Loucy (cell line): ENCODE data around the gene RANGRF.
A peak's percentile ranks its signal among the peaks of the same experiment; 100 is the strongest.

Experiments used
- H2AFZ ChIP-seq: fragments of 200-600 bp; sonication (generic); 2 replicates; pipeline ENCODE4 v1.6.0; 2016; ENCODE audit warnings: antibody characterized with exemption, mild to moderate bottlenecking, low read length, moderate library complexity
- H3F3A ChIP-seq: fragments of 200-600 bp; 2 replicates; pipeline ENCODE4 v1.6.0; 2016; ENCODE audit warnings: antibody characterized with exemption, low read depth, mild to moderate bottlenecking
- H3K27me3 ChIP-seq: fragments of 200-600 bp; sonication (generic); 2 replicates; pipeline ENCODE4 v1.6.1; 2014; ENCODE audit warnings: low read length, mild to moderate bottlenecking; ENCODE audit not compliant: insufficient read depth, poor library complexity, severe bottlenecking
- H3K36me3 ChIP-seq: fragments of 200-600 bp; sonication (generic); 2 replicates; pipeline ENCODE4 v1.6.1; 2016; ENCODE audit warnings: low read length; ENCODE audit not compliant: insufficient read depth
- H3K4me1 ChIP-seq: fragments of 200-600 bp; sonication (generic); 2 replicates; pipeline ENCODE4 v1.5.1; 2014; ENCODE audit warnings: low read length, mild to moderate bottlenecking; ENCODE audit not compliant: insufficient read depth, poor library complexity, severe bottlenecking
- H3K4me2 ChIP-seq: fragments of 200-600 bp; sonication (generic); 2 replicates; pipeline ENCODE4 v1.6.0; 2014; ENCODE audit warnings: antibody characterized with exemption, low read length, low read depth, mild to moderate bottlenecking; ENCODE audit not compliant: poor library complexity, severe bottlenecking
- H3K4me3 ChIP-seq: fragments of 200-600 bp; sonication (generic); 2 replicates; pipeline ENCODE4 v1.5.1; 2014; ENCODE audit warnings: low read length, mild to moderate bottlenecking, mixed read lengths; ENCODE audit not compliant: poor library complexity, severe bottlenecking
- H3K79me2 ChIP-seq: fragments of 200-600 bp; sonication (generic); 2 replicates; pipeline ENCODE4 v1.6.1; 2014; ENCODE audit warnings: low read length; ENCODE audit not compliant: insufficient read depth
- H3K9ac ChIP-seq: fragments of 200-600 bp; sonication (generic); 2 replicates; pipeline ENCODE4 v1.6.0; 2014; ENCODE audit warnings: mild to moderate bottlenecking, low read depth, low read length, moderate library complexity; ENCODE audit not compliant: poor library complexity, severe bottlenecking
- H3K9me2 ChIP-seq: fragments of 200-600 bp; sonication (generic); replicated peaks from 2 replicates; pipeline ENCODE4 v1.6.1; 2016; ENCODE audit warnings: low read depth, low read length, mixed read lengths
- H3K9me3 ChIP-seq: fragments of 200-600 bp; sonication (generic); 2 replicates; pipeline ENCODE4 v1.6.1; 2014; ENCODE audit warnings: mild to moderate bottlenecking, antibody characterized with exemption, low read length, low read depth; ENCODE audit not compliant: insufficient read depth
- H4K20me1 ChIP-seq: fragments of 200-600 bp; sonication (generic); 2 replicates; pipeline ENCODE4 v1.6.0; 2014; ENCODE audit warnings: antibody characterized with exemption, low read length, mild to moderate bottlenecking; ENCODE audit not compliant: insufficient read depth, poor library complexity, severe bottlenecking
- EZH2phosphoT487 ChIP-seq: fragments of 200-600 bp; IDR thresholded peaks from 2 replicates; pipeline ENCODE4 v1.6.1; 2018; ENCODE audit warnings: antibody characterized with exemption, mild to moderate bottlenecking, moderate library complexity, borderline replicate concordance
- TF ChIP-seq, protein P1 (sequence below): fragments of 200-600 bp; sonication (generic); conservative IDR thresholded peaks from 2 replicates; pipeline ENCODE4 v1.5.1; 2014; ENCODE audit warnings: mild to moderate bottlenecking, antibody characterized with exemption, low read length

RANGRF gene

DNA sequence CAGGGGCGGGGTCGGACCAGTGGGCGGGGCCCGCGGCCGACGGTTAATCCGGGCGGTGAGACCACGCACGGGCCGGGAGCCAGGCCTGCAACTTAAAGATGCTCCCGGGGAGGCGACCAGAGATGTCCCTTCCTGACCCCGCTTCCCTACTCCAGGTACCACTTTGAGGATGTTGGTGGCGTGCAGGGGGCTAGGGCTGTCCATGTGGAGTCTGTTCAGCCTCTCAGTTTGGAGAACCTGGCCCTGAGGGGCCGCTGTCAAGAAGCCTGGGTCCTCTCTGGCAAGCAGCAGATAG lies 580 bp downstream of the RANGRF start:
- Histone ChIP-seq H3K4me3 (peak overlapping the region; percentile 93), H3K27me3 (no peaks in the 10 kb centered on the region), H3K36me3 (no peaks in the 10 kb centered on the region), H3K9me3 (no peaks in the 10 kb centered on the region), H3K4me1 (peaks cover 57% of the 10 kb centered on the region), H4K20me1 (no peaks in the 10 kb centered on the region), H3K9me2 (no peaks in the 10 kb centered on the region), H3K9ac (peak overlapping the region; percentile 93), H3K79me2 (peaks cover 40% of the 10 kb centered on the region), H3K4me2 (peak overlapping the region; percentile 98), H3F3A (no peaks in the 10 kb centered on the region), H2AFZ (peak overlapping the region; percentile 98)
- no peak for TF ChIP-seq EZH2phosphoT487
- TF ChIP-seq, protein P1, sequence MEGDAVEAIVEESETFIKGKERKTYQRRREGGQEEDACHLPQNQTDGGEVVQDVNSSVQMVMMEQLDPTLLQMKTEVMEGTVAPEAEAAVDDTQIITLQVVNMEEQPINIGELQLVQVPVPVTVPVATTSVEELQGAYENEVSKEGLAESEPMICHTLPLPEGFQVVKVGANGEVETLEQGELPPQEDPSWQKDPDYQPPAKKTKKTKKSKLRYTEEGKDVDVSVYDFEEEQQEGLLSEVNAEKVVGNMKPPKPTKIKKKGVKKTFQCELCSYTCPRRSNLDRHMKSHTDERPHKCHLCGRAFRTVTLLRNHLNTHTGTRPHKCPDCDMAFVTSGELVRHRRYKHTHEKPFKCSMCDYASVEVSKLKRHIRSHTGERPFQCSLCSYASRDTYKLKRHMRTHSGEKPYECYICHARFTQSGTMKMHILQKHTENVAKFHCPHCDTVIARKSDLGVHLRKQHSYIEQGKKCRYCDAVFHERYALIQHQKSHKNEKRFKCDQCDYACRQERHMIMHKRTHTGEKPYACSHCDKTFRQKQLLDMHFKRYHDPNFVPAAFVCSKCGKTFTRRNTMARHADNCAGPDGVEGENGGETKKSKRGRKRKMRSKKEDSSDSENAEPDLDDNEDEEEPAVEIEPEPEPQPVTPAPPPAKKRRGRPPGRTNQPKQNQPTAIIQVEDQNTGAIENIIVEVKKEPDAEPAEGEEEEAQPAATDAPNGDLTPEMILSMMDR, result no peak

DNA sequence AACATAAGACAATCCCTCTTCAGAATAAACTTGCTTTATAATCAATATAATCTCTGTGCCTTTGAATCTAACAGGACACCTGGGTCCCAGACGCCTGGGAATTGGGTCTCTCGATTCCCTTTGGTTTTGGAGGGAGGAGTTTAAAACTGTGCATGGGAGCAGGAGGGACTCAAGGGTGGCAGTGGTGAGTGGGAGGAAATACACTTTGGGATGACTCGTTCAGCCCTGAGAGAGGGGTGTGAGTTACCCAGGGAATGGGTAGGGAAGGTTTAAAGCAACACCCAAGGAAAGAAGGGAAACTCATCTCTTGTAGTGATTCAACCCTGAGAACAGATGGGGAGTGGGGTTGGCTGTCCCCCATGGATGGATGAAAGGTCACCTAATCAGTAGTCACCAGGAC lies 1.6 kb downstream of the RANGRF start:
- Histone ChIP-seq H3K79me2 (peaks cover 50% of the 10 kb centered on the region), H3K9ac (peak overlapping the region; percentile 93), H3K9me2 (no peaks in the 10 kb centered on the region), H4K20me1 (no peaks in the 10 kb centered on the region), H3K36me3 (no peaks in the 10 kb centered on the region), H3K4me3 (peak overlapping the region; percentile 93), H3F3A (no peaks in the 10 kb centered on the region), H3K4me1 (peaks cover 57% of the 10 kb centered on the region), H3K9me3 (no peaks in the 10 kb centered on the region), H2AFZ (no peak overlapping the region), H3K27me3 (no peaks in the 10 kb centered on the region), H3K4me2 (peak overlapping the region; percentile 98)
- no peak for TF ChIP-seq EZH2phosphoT487
- TF ChIP-seq, protein P1, result no peak

DNA sequence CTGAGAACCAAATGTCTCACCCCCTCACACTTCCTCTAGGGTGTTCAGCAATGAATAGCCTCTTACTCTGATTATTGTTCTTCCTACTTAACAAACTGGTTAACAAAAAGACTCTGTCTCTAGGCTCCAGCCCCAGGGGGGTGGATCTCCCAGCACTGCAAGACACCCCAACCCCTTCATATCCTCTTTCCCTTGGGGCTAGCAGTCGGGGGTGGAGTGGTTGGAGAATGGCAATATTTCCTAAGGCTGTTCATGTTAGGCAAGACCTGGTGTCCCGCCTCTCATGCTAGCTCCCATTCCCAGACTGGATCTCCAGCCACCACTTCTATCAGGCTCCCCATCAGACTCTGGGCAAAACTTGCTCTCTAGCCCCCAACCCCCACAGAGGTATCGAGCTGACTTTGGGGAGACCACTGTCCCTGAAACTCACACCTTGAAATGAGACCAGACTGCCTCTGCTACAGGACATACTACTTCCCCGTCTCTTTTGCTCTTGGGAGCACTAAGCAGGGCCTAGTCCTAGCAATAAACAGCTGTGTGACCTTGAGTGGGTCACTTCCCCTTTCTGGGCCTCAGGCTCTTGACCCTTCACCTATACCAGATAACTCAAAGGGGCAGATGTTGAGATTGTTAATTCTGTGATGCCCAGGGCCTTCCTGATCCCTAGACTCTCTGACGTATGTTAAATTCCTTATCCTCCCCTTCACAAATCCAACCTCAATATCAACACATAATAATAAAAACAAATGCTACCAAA lies 4.3 kb downstream of the RANGRF start:
- H3K9me2 ChIP-seq, result no peaks in the 10 kb centered on the region
- H3K4me1 ChIP-seq, result peaks cover 50% of the 10 kb centered on the region
- no peaks in the 10 kb centered on the region for H3K9me3 ChIP-seq
- H3F3A ChIP-seq, result peaks cover 5% of the 10 kb centered on the region; the same call in 1 of the 2 replicates
- no peak overlapping the region for H2AFZ ChIP-seq
- peaks cover 45% of the 10 kb centered on the region for H3K79me2 ChIP-seq
- H3K9ac ChIP-seq, result peak overlapping the region; percentile 19
- peak overlapping the region; percentile 42 for H3K4me2 ChIP-seq
- no peaks in the 10 kb centered on the region for H3K36me3 ChIP-seq
- H4K20me1 ChIP-seq, result no peaks in the 10 kb centered on the region
- no peaks in the 10 kb centered on the region for H3K27me3 ChIP-seq
- TF ChIP-seq, protein P1, result no peak
- no peak for TF ChIP-seq EZH2phosphoT487
- no peak overlapping the region for H3K4me3 ChIP-seq
